Measurements from ENCODE around the gene KIF26A. TPM values are rescaled to one million over a fixed set of nuclear protein-coding genes. Genes with fewer than 3 reads are reported as not detected.

KIF26A gene
- total RNA-seq, 1 donor from 2014 or later = 1.4 TPM

DNA sequence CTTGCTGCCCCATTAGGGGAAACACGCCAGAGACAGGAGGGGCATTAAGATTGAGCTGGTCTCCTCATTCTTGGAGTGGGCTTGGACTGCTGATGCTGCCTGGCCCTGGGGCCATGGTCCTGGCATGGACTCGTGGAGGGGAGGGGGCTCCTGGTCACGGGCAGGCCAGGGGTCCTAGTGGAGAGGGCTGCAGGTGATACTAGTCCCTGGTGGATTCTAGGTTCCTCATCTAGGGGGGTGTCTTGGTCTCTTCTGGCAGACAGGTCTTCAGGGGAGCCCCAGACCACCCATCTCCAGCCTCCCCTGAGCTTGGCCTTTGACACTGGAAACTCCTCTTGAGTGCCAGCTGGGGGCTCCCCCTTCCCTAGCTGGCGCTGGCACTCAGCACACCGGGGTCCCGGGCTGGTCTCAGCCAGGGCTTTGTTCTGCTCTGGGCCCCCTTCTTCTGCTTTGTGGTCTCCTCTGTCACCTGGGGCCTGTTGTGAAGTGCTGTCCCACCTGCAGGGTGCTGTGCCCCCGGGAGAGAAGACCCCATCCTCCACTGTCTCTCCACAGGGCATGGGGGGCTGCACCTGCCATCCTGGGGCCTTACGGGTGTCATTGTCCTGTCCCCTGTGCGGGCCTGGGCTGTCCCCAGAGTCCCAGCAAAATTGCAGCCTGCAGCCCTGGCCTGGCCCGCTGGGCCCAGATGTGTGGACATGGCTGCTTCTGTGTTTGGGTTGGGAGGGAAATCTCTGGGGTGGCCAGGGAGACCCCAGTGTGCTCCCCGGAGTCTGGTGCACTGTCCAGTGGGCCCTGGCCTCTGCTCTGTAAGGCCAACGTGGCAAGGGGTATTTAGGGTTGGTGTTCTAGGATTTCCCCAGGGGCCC, 2.3 kb downstream of the KIF26A start:
- no peaks in the 10 kb centered on the region for H3K36me3 ChIP-seq (ENCODE audit: insufficient read depth, low read length)
- H3K27ac Mint-ChIP-seq (ENCODE audit: unreplicated experiment) = no peak overlapping the region
- H3K36me3 Mint-ChIP-seq (ENCODE audit: low read depth, unreplicated experiment) = no peaks in the 10 kb centered on the region
- H3K4me1 Mint-ChIP-seq (ENCODE audit: low read depth, unreplicated experiment) = no peaks in the 10 kb centered on the region
- TF ChIP-seq, protein P1, sequence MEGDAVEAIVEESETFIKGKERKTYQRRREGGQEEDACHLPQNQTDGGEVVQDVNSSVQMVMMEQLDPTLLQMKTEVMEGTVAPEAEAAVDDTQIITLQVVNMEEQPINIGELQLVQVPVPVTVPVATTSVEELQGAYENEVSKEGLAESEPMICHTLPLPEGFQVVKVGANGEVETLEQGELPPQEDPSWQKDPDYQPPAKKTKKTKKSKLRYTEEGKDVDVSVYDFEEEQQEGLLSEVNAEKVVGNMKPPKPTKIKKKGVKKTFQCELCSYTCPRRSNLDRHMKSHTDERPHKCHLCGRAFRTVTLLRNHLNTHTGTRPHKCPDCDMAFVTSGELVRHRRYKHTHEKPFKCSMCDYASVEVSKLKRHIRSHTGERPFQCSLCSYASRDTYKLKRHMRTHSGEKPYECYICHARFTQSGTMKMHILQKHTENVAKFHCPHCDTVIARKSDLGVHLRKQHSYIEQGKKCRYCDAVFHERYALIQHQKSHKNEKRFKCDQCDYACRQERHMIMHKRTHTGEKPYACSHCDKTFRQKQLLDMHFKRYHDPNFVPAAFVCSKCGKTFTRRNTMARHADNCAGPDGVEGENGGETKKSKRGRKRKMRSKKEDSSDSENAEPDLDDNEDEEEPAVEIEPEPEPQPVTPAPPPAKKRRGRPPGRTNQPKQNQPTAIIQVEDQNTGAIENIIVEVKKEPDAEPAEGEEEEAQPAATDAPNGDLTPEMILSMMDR (IDR thresholded peaks at IDR 0.05; ENCODE audit: insufficient read depth, low read depth, low read length) = no peak
- no peak for TF ChIP-seq EZH2 (IDR thresholded peaks at IDR 0.05; ENCODE audit: insufficient read depth, low read length)
- H3K79me2 ChIP-seq (ENCODE audit: insufficient read depth, low read length) = no peaks in the 10 kb centered on the region
- FAIRE-seq = no peak
- H3K27me3 ChIP-seq (ENCODE audit: insufficient read depth, low read length) = peaks cover 15% of the 10 kb centered on the region
- H3K4me1 ChIP-seq (ENCODE audit: insufficient read depth, low read length) = peaks cover 5% of the 10 kb centered on the region
- H3K27me3 Mint-ChIP-seq (ENCODE audit: low read depth, unreplicated experiment) = peaks cover 30% of the 10 kb centered on the region
- H3K9me3 Mint-ChIP-seq (ENCODE audit: unreplicated experiment) = no peaks in the 10 kb centered on the region
- no peak overlapping the region for H3K4me2 ChIP-seq (ENCODE audit: low read length)
- no peaks in the 10 kb centered on the region for H4K20me1 ChIP-seq (ENCODE audit: insufficient read depth, low read length)
- H2AFZ ChIP-seq (ENCODE audit: low read depth, low read length) = no peak overlapping the region
- no peak overlapping the region for H3K9ac ChIP-seq (ENCODE audit: low read length)
- no peak overlapping the region for H3K27ac ChIP-seq (ENCODE audit: low read depth, low read length)
- H3K4me3 ChIP-seq (ENCODE audit: insufficient read depth, low read depth, low read length) = no peak overlapping the region
- no peak for DNase-seq (ENCODE audit: low read depth)
- H3K9me3 ChIP-seq (ENCODE audit: insufficient read depth, low read depth, low read length) = no peaks in the 10 kb centered on the region
- H3K4me3 Mint-ChIP-seq (ENCODE audit: unreplicated experiment) = no peak overlapping the region

DNA sequence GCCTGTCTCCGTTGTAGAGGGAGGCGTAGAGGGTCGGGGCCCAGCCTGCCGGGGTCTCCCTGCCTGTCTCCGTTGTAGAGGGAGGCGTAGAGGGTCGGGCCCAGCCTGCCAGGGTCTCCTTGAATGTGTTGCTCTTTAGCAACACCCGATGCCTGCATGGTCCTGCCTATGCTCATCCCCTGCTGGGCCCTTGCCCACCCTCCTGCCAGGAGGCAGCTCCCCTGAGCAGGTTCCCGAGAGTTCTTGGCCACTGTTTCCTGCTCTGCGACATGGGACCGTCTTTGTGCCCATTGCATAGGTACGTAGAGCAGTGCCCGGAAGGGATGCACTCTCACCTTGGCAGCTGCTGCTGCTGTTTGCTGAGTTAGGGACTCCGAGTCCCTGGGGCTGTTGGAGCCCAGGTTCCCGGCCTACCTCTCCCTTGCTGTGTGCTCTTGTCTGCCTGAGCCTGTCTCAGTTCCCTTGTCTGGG, 3.3 kb downstream of the KIF26A start:
- TF ChIP-seq EZH2 (IDR thresholded peaks at IDR 0.05; ENCODE audit: insufficient read depth, low read length) = no peak
- TF ChIP-seq, protein P1 (IDR thresholded peaks at IDR 0.05; ENCODE audit: insufficient read depth, low read depth, low read length) = no peak
- peaks cover 5% of the 10 kb centered on the region for H3K4me1 ChIP-seq (ENCODE audit: insufficient read depth, low read length)
- peaks cover 11% of the 10 kb centered on the region for H3K27me3 ChIP-seq (ENCODE audit: insufficient read depth, low read length)
- H3K4me1 Mint-ChIP-seq (ENCODE audit: low read depth, unreplicated experiment) = no peaks in the 10 kb centered on the region
- no peak overlapping the region for H3K4me3 ChIP-seq (ENCODE audit: insufficient read depth, low read depth, low read length)
- H3K36me3 Mint-ChIP-seq (ENCODE audit: low read depth, unreplicated experiment) = no peaks in the 10 kb centered on the region
- H3K4me2 ChIP-seq (ENCODE audit: low read length) = no peak overlapping the region
- no peaks in the 10 kb centered on the region for H3K36me3 ChIP-seq (ENCODE audit: insufficient read depth, low read length)
- H3K9me3 Mint-ChIP-seq (ENCODE audit: unreplicated experiment) = no peaks in the 10 kb centered on the region
- no peak overlapping the region for H3K27ac Mint-ChIP-seq (ENCODE audit: unreplicated experiment)
- no peak for FAIRE-seq
- H3K9me3 ChIP-seq (ENCODE audit: insufficient read depth, low read depth, low read length) = no peaks in the 10 kb centered on the region
- H3K4me3 Mint-ChIP-seq (ENCODE audit: unreplicated experiment) = no peak overlapping the region
- no peak overlapping the region for H2AFZ ChIP-seq (ENCODE audit: low read depth, low read length)
- H4K20me1 ChIP-seq (ENCODE audit: insufficient read depth, low read length) = no peaks in the 10 kb centered on the region
- DNase-seq (ENCODE audit: low read depth) = no peak
- no peaks in the 10 kb centered on the region for H3K79me2 ChIP-seq (ENCODE audit: insufficient read depth, low read length)
- no peak overlapping the region for H3K27ac ChIP-seq (ENCODE audit: low read depth, low read length)
- peaks cover 33% of the 10 kb centered on the region for H3K27me3 Mint-ChIP-seq (ENCODE audit: low read depth, unreplicated experiment)
- no peak overlapping the region for H3K9ac ChIP-seq (ENCODE audit: low read length)

Data from astrocyte (in vitro differentiated cells and primary cell).